ENCODE measurements around the gene AHCTF1. TPM values are rescaled to one million over a fixed set of nuclear protein-coding genes. Genes with fewer than 3 reads are reported as not detected.

Gene AHCTF1
- total and polyA plus RNA-seq, 2 of the 8 experiments (the other 6 are each of a cell fraction or from before 2014, with no cell fraction given) = 7.9 to 44.5 TPM

DNA sequence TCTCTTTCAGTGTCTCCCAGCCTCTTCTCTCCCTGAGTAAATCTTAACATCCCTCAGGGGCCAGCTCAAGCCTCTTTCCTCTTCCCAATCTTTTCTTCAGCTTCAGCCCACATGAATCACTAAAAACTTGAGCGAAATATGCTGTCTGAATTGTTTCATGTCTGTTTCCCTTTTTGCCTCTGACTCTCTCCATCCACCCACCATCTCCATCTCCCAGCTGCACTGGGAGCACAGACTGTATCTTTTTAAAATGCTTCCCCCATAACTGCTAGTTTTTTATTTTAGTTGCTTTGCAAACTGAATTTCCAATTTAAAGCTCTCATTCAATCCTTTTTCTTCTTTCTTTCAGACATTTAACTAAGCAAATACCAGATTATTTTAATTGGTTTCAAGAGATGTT is 3.0 kb upstream of the AHCTF1 start (continued):
- TF ChIP-seq, protein P1, sequence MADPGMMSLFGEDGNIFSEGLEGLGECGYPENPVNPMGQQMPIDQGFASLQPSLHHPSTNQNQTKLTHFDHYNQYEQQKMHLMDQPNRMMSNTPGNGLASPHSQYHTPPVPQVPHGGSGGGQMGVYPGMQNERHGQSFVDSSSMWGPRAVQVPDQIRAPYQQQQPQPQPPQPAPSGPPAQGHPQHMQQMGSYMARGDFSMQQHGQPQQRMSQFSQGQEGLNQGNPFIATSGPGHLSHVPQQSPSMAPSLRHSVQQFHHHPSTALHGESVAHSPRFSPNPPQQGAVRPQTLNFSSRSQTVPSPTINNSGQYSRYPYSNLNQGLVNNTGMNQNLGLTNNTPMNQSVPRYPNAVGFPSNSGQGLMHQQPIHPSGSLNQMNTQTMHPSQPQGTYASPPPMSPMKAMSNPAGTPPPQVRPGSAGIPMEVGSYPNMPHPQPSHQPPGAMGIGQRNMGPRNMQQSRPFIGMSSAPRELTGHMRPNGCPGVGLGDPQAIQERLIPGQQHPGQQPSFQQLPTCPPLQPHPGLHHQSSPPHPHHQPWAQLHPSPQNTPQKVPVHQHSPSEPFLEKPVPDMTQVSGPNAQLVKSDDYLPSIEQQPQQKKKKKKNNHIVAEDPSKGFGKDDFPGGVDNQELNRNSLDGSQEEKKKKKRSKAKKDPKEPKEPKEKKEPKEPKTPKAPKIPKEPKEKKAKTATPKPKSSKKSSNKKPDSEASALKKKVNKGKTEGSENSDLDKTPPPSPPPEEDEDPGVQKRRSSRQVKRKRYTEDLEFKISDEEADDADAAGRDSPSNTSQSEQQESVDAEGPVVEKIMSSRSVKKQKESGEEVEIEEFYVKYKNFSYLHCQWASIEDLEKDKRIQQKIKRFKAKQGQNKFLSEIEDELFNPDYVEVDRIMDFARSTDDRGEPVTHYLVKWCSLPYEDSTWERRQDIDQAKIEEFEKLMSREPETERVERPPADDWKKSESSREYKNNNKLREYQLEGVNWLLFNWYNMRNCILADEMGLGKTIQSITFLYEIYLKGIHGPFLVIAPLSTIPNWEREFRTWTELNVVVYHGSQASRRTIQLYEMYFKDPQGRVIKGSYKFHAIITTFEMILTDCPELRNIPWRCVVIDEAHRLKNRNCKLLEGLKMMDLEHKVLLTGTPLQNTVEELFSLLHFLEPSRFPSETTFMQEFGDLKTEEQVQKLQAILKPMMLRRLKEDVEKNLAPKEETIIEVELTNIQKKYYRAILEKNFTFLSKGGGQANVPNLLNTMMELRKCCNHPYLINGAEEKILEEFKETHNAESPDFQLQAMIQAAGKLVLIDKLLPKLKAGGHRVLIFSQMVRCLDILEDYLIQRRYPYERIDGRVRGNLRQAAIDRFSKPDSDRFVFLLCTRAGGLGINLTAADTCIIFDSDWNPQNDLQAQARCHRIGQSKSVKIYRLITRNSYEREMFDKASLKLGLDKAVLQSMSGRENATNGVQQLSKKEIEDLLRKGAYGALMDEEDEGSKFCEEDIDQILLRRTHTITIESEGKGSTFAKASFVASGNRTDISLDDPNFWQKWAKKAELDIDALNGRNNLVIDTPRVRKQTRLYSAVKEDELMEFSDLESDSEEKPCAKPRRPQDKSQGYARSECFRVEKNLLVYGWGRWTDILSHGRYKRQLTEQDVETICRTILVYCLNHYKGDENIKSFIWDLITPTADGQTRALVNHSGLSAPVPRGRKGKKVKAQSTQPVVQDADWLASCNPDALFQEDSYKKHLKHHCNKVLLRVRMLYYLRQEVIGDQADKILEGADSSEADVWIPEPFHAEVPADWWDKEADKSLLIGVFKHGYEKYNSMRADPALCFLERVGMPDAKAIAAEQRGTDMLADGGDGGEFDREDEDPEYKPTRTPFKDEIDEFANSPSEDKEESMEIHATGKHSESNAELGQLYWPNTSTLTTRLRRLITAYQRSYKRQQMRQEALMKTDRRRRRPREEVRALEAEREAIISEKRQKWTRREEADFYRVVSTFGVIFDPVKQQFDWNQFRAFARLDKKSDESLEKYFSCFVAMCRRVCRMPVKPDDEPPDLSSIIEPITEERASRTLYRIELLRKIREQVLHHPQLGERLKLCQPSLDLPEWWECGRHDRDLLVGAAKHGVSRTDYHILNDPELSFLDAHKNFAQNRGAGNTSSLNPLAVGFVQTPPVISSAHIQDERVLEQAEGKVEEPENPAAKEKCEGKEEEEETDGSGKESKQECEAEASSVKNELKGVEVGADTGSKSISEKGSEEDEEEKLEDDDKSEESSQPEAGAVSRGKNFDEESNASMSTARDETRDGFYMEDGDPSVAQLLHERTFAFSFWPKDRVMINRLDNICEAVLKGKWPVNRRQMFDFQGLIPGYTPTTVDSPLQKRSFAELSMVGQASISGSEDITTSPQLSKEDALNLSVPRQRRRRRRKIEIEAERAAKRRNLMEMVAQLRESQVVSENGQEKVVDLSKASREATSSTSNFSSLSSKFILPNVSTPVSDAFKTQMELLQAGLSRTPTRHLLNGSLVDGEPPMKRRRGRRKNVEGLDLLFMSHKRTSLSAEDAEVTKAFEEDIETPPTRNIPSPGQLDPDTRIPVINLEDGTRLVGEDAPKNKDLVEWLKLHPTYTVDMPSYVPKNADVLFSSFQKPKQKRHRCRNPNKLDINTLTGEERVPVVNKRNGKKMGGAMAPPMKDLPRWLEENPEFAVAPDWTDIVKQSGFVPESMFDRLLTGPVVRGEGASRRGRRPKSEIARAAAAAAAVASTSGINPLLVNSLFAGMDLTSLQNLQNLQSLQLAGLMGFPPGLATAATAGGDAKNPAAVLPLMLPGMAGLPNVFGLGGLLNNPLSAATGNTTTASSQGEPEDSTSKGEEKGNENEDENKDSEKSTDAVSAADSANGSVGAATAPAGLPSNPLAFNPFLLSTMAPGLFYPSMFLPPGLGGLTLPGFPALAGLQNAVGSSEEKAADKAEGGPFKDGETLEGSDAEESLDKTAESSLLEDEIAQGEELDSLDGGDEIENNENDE (IDR thresholded peaks at IDR 0.05; ENCODE audit: insufficient replicate concordance, low read length) = no peak
- TF ChIP-seq TCF12 (IDR thresholded peaks at IDR 0.05; ENCODE audit: low read depth, low read length) (no peak), BACH1 (IDR thresholded peaks at IDR 0.05; ENCODE audit: low read length) (no peak), RFX5 (IDR thresholded peaks at IDR 0.05; ENCODE audit: borderline replicate concordance, low read depth, low read length) (no peak), HDAC2 (IDR thresholded peaks at IDR 0.05; ENCODE audit: borderline replicate concordance in 1 of 2, low read depth in 2 of 2, low read length in 2 of 2) (no peak), CREB1 (IDR thresholded peaks at IDR 0.05) (no peak), CHD2 (IDR thresholded peaks at IDR 0.05; ENCODE audit: low read length) (no peak), GTF2F1 (IDR thresholded peaks at IDR 0.05; ENCODE audit: borderline replicate concordance, low read depth, low read length) (no peak), KDM1A (IDR thresholded peaks at IDR 0.05; ENCODE audit: borderline replicate concordance, low read length) (no peak)
